Cardiac muscle cell (in vitro differentiated cells and primary cell): Measurements from ENCODE around the gene ZACN. TPM values are rescaled to one million over a fixed set of nuclear protein-coding genes. Genes with fewer than 3 reads are reported as not detected.

Experiments
- DNase-seq, 2 donors: peaks; one replicate each; pipeline versions ENCODE4 v3.0.0 to v3.0.0-alpha.2; 2010 to 2017; ENCODE audit warnings: low read depth in 1 of 2, low spot score in 1 of 2
- H3K27ac ChIP-seq: fragments of 200-600 bp; sonication (generic); 2 replicates; pipeline ENCODE4 v1.5.1; 2016
- H3K27me3 ChIP-seq: fragments of 200-600 bp; sonication (generic); 2 replicates; pipeline ENCODE4 v1.6.0; 2016; ENCODE audit warnings: control low read depth
- H3K36me3 ChIP-seq: fragments of 200-600 bp; sonication (generic); 2 replicates; pipeline ENCODE4 v1.5.1; 2016; ENCODE audit warnings: control low read depth
- H3K4me1 ChIP-seq: fragments of 200-600 bp; sonication (generic); 2 replicates; pipeline ENCODE4 v1.8.1; 2017; ENCODE audit warnings: low read depth, mild to moderate bottlenecking, mixed run types
- H3K4me3 ChIP-seq: fragments of 200-600 bp; sonication (generic); 2 replicates; pipeline ENCODE4 v1.5.1; 2016; ENCODE audit warnings: mild to moderate bottlenecking
- H3K9me3 ChIP-seq: fragments of 200-600 bp; sonication (generic); 2 replicates; pipeline ENCODE4 v1.5.1; 2017; ENCODE audit warnings: low read depth, mild to moderate bottlenecking, control low read depth
- CTCF ChIP-seq: IDR thresholded peaks from 2 replicates; pipeline ENCODE4 v1.5.1; 2012; ENCODE audit warnings: low read depth, mild to moderate bottlenecking, low read length
- polyA plus RNA-seq: library from polyadenylated mRNA; unstranded; fragments of >200 nt; fragmentation: Nextera tagmentation; extraction: Ambion mirVana; gene quantifications from 2 replicates; pipeline ENCODE4 v1.2.1, GENCODE V29; 2016
- total RNA-seq: library from RNA; depleted of rRNA; stranded (reverse); fragments of >200 nt; gene quantifications from 2 replicates; pipeline ENCODE4 v1.2.3, GENCODE V29; 2016

Gene ZACN
- total and polyA plus RNA-seq, 2 experiments from 2014 or later: 33.8 TPM; not detected in 1

- Histone ChIP-seq H3K4me1 (no peaks in the 10 kb centered on the region), H3K36me3 (no peaks in the 10 kb centered on the region), H3K27ac (no peak overlapping the region), H3K4me3 (no peak overlapping the region), H3K27me3 (no peaks in the 10 kb centered on the region), H3K9me3 (no peaks in the 10 kb centered on the region)
- peak in 1 of 2 donors; percentile 46 for DNase-seq
- no peak for TF ChIP-seq CTCF
Measured at GRCh38 chr17:76121932-76122430, 43.0 kb downstream of the ZACN start.

- TF ChIP-seq CTCF: no peak
- H3K4me1 ChIP-seq: no peaks in the 10 kb centered on the region
- H3K27me3 ChIP-seq: no peaks in the 10 kb centered on the region
- no peaks in the 10 kb centered on the region for H3K36me3 ChIP-seq
- DNase-seq: no peak
- H3K9me3 ChIP-seq: no peaks in the 10 kb centered on the region
- no peak overlapping the region for H3K4me3 ChIP-seq
- no peak overlapping the region for H3K27ac ChIP-seq
Measured at GRCh38 chr17:76122431-76123190, 43.6 kb downstream of the ZACN start.

DNA sequence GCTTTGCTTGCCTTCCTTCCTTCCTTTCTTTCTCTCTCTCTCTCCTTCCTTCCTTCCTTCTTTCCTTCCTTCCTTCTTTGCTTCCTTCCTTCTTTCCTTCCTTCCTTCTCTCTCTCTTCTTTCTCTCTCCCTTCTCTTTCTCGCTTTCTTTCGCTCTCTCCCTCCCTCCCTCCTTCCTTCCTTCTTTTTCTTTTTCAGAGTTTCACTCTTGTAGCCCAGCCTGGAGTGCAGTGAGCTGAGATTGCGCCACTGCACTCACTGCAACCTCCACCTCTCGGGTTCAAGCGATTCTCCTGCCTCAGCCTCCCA, 44.2 kb downstream of the ZACN start:
- no peaks in the 10 kb centered on the region for H3K36me3 ChIP-seq
- H3K27ac ChIP-seq: no peak overlapping the region
- H3K9me3 ChIP-seq: no peaks in the 10 kb centered on the region
- H3K4me3 ChIP-seq: no peak overlapping the region
- peaks cover 4% of the 10 kb centered on the region for H3K27me3 ChIP-seq
- H3K4me1 ChIP-seq: no peaks in the 10 kb centered on the region
- no peak for DNase-seq
- TF ChIP-seq CTCF: no peak

- DNase-seq: no peak
- H3K27me3 ChIP-seq: peaks cover 8% of the 10 kb centered on the region
- no peaks in the 10 kb centered on the region for H3K4me1 ChIP-seq
- no peak overlapping the region for H3K27ac ChIP-seq
- TF ChIP-seq CTCF: no peak
- no peaks in the 10 kb centered on the region for H3K9me3 ChIP-seq
- no peak overlapping the region for H3K4me3 ChIP-seq
- H3K36me3 ChIP-seq: no peaks in the 10 kb centered on the region
Measured at GRCh38 chr17:76123749-76124581, 45.0 kb downstream of the ZACN start.

- peaks cover 13% of the 10 kb centered on the region for H3K27me3 ChIP-seq
- peak; percentile 41 for TF ChIP-seq CTCF
- no peak overlapping the region for H3K4me3 ChIP-seq
- H3K9me3 ChIP-seq: no peaks in the 10 kb centered on the region
- no peak for DNase-seq
- no peaks in the 10 kb centered on the region for H3K36me3 ChIP-seq
- no peaks in the 10 kb centered on the region for H3K4me1 ChIP-seq
- H3K27ac ChIP-seq: no peak overlapping the region
Measured at GRCh38 chr17:76124582-76125390, 45.8 kb downstream of the ZACN start.
